Activated naive CD4-positive, alpha-beta T cell treated with anti-CD3 and anti-CD28 coated beads, Interleukin-2, amount 10 ng/mL, durations not matched to agents 7 days and 5 days (primary cell): ENCODE results near the gene MT1G.

Source experiments
- CTCF ChIA-PET: fragments of 350-600 bp; sonication (Branson Sonifier 250); formaldehyde crosslinking; loops from one replicate; lab custom pipeline; 2021; ENCODE audit warnings: antibody characterized with exemption; lab: Charles Lee
- DNase-seq: peaks from one replicate; pipeline ENCODE4 v3.0.0-alpha.2; 2020
- H3K27ac Mint-ChIP-seq: one replicate; pipeline ENCODE4 v1.8.0; 2021; ENCODE audit warnings: mild to moderate bottlenecking, moderate library complexity, mixed read lengths
- H3K27me3 Mint-ChIP-seq: one replicate; pipeline ENCODE4 v1.8.0; 2021; ENCODE audit warnings: mild to moderate bottlenecking, mixed read lengths
- H3K36me3 Mint-ChIP-seq: one replicate; pipeline ENCODE4 v1.8.0; 2021; ENCODE audit warnings: mixed read lengths
- H3K4me1 Mint-ChIP-seq: one replicate; pipeline ENCODE4 v1.8.0; 2021; ENCODE audit warnings: mixed read lengths
- H3K4me3 Mint-ChIP-seq: one replicate; pipeline ENCODE4 v1.8.0; 2021; ENCODE audit warnings: mild to moderate bottlenecking, moderate library complexity, mixed read lengths
- H3K9me3 Mint-ChIP-seq: one replicate; pipeline ENCODE4 v1.8.0; 2021; ENCODE audit warnings: mixed read lengths

Gene MT1G

DNA sequence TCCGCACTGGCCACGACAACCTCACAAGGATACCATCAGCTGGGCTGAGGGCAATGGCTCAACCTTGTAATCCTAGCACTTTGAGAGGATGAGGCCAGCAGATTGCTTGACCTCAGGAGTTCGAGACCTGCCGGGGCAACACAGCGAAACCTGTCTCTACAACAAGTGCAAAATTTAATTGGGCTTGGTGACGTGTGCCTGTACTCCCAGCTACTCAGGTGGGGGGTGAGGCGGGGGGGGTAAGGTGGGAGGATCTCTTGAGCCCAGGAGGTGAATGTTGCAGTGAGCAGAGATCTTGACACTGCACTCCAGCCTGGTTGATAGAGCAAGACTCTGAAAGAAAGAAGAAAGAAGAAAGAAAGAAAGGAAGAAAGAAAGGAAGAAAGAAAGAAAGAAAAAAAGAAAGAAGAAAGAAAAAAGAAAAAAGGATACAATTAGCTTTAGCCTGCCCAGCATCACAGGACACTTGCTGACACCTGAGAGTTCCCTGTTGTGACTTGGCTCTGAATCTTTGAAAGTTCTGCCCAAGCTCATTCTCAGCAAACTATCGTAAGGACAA is 47.4 kb downstream of the MT1G start:
- Mint-ChIP-seq H3K4me3 (no peak overlapping the region), H3K9me3 (no peaks in the 10 kb centered on the region), H3K36me3 (peaks cover 2% of the 10 kb centered on the region), H3K4me1 (peaks cover 28% of the 10 kb centered on the region), H3K27ac (no peak overlapping the region), H3K27me3 (peaks cover 76% of the 10 kb centered on the region)
- no peak for DNase-seq
- CTCF ChIA-PET: interaction anchor here (0.6 kb wide), 1 partner anchor 56 kb away, joined by 3 read pairs; no protein-coding TSS in a partner anchor

- Mint-ChIP-seq H3K36me3 (no peaks in the 10 kb centered on the region), H3K4me1 (peaks cover 23% of the 10 kb centered on the region), H3K4me3 (no peak overlapping the region), H3K27me3 (peaks cover 61% of the 10 kb centered on the region), H3K27ac (no peak overlapping the region), H3K9me3 (no peaks in the 10 kb centered on the region)
- CTCF ChIA-PET: interaction anchor here (0.6 to 2.1 kb wide), 4 partner anchors 18 to 84 kb away, joined by 3 to 6 read pairs (median 4); no protein-coding TSS in a partner anchor
- DNase-seq: no peak
Measured at GRCh38 chr16:56618138-56618537, 49.7 kb downstream of the MT1G start.

GRCh38 chr16:56617212-56618085 is 50.4 kb downstream of the MT1G start:
- CTCF ChIA-PET: interaction anchor here (0.7 to 2.1 kb wide), 4 partner anchors 17 to 244 kb away, joined by 3 to 6 read pairs (median 3); no protein-coding TSS in a partner anchor
- Mint-ChIP-seq H3K36me3 (no peaks in the 10 kb centered on the region), H3K27ac (no peak overlapping the region), H3K27me3 (peaks cover 54% of the 10 kb centered on the region), H3K4me3 (peak overlapping the region; percentile 39), H3K4me1 (peaks cover 23% of the 10 kb centered on the region), H3K9me3 (no peaks in the 10 kb centered on the region)
- DNase-seq: peak; percentile 78
